ENCODE data around the gene MAP2K6.

GRCh38 chr17:69581061-69581961 lies 166.8 kb downstream of the MAP2K6 start:
- TF ChIP-seq CTCF (IDR thresholded peaks at IDR 0.05; ENCODE audit: borderline replicate concordance, extremely low read depth, low read length, poor library complexity, severe bottlenecking) (no peak), EZH2 (IDR thresholded peaks at IDR 0.05; ENCODE audit: borderline replicate concordance, low read depth, low read length, severe bottlenecking) (no peak)
